H1 (cell line): ENCODE data around the gene AMBP. TPM values are rescaled to one million over a fixed set of nuclear protein-coding genes. Genes with fewer than 3 reads are reported as not detected.

Experiments used
- ATF2 ChIP-seq: IDR thresholded peaks from 2 replicates; pipeline ENCODE4 v1.6.1; 2012; ENCODE audit warnings: low read length, inconsistent platforms
- CHD2 ChIP-seq: IDR thresholded peaks from 2 replicates; pipeline ENCODE4 v1.6.1; 2012; ENCODE audit warnings: low read length, improper control_type of control experiment
- CTCF ChIP-seq, 3 experiments: IDR thresholded peaks; 1 replicate in 2 of 3; 2 replicates in 1 of 3; pipeline versions ENCODE4 v1.5.1 to v1.6.1; 2011; ENCODE audit warnings: low read length in 3 of 3, mild to moderate bottlenecking in 3 of 3, inconsistent platforms in 2 of 3, low read depth in 1 of 3, moderate library complexity in 1 of 3; ENCODE audit not compliant: insufficient read depth in 1 of 3; ENCODE audit errors: control extremely low read depth in 1 of 3
- E2F6 ChIP-seq: IDR thresholded peaks from 2 replicates; pipeline ENCODE4 v1.6.1; 2012; ENCODE audit warnings: inconsistent platforms
- EP300 ChIP-seq, 2 experiments: IDR thresholded peaks; 1 replicate in 1 of 2; 2 replicates in 1 of 2; pipeline ENCODE4 v1.6.1; 2011 to 2012; ENCODE audit warnings: low read depth in 2 of 2, low read length in 2 of 2, mild to moderate bottlenecking in 2 of 2, borderline replicate concordance in 1 of 2, inconsistent platforms in 1 of 2, moderate library complexity in 1 of 2
- GABPA ChIP-seq: IDR thresholded peaks from 2 replicates; pipeline ENCODE4 v1.6.1; 2011; ENCODE audit warnings: mild to moderate bottlenecking, low read length, moderate library complexity, borderline replicate concordance; ENCODE audit not compliant: insufficient read depth
- HDAC6 ChIP-seq: IDR thresholded peaks from one replicate; pipeline ENCODE4 v1.7.1; 2012; ENCODE audit warnings: low read depth, mild to moderate bottlenecking, inconsistent platforms, low read length, moderate library complexity
- JUND ChIP-seq: IDR thresholded peaks from 2 replicates; pipeline ENCODE4 v1.6.1; 2011; ENCODE audit warnings: mild to moderate bottlenecking, improper control_type of control experiment, low read length
- KDM4A ChIP-seq: IDR thresholded peaks from one replicate; pipeline ENCODE4 v1.7.1; 2012; ENCODE audit warnings: low read depth, mild to moderate bottlenecking, moderate library complexity, low read length, inconsistent platforms; ENCODE audit not compliant: severe bottlenecking
- POU5F1 ChIP-seq: IDR thresholded peaks from 2 replicates; pipeline ENCODE4 v1.6.1; 2011; ENCODE audit warnings: low read depth, mild to moderate bottlenecking, low read length, moderate library complexity
- SP1 ChIP-seq: IDR thresholded peaks from 2 replicates; pipeline ENCODE4 v1.6.1; 2011; ENCODE audit warnings: low read depth, low read length
- USF2 ChIP-seq: IDR thresholded peaks from 2 replicates; pipeline ENCODE4 v1.6.1; 2011; ENCODE audit warnings: low read length, improper control_type of control experiment
- YY1 ChIP-seq: IDR thresholded peaks from 2 replicates; pipeline ENCODE4 v1.6.1; 2011; ENCODE audit warnings: low read depth, mild to moderate bottlenecking, low read length
- polyA plus RNA-seq, 7 experiments: library from polyadenylated mRNA; depleted of rRNA in 3 of 7; stranded (reverse) in 5 of 7; unstranded in 2 of 7; fragments of >200 nt in 5 of 7; fragments of 200-250 nt in 2 of 7; gene quantifications; 1 replicate in 5 of 7; 2 replicates in 1 of 7; 4 replicates in 1 of 7; pipeline versions ENCODE4 v1.2.1 to v1.2.3, GENCODE V29; 2011 to 2013; ENCODE audit warnings: missing spikeins in 2 of 7, mixed read lengths in 2 of 7
- total RNA-seq: library from RNA; stranded (reverse); fragmentation: NEBNext Ultra II Directional; extraction: Animal tissue kit (Norgen Biotek cat#: 25700); gene quantifications from 2 replicates; pipeline ENCODE4 v1.2.1, GENCODE V29; 2021

AMBP gene
- total and polyA plus RNA-seq, 2 of the 8 experiments (the other 6 are each of a cell fraction or from before 2014, with no cell fraction given): 3.0 to 4.0 TPM

- TF ChIP-seq EP300 (IDR thresholded peaks at IDR 0.05; ENCODE audit: borderline replicate concordance in 1 of 2, low read depth in 2 of 2, low read length in 2 of 2): no peak
- TF ChIP-seq KDM4A: no peak
- TF ChIP-seq HDAC6: no peak
- no peak for TF ChIP-seq GABPA
- peak; percentile 66; the same call in 1 of the 2 replicates for TF ChIP-seq YY1
- TF ChIP-seq ATF2: 0 out of 2 replicates have a peak, but pooled peaks have one; percentile 27
- peak; percentile 83 to 96 (median 94) for TF ChIP-seq CTCF (IDR thresholded peaks at IDR 0.05; ENCODE audit: control extremely low read depth in 1 of 3, insufficient read depth in 1 of 3, low read depth in 1 of 3, low read length in 3 of 3)
- no peak for TF ChIP-seq CHD2
- TF ChIP-seq E2F6: peak; percentile 81
- peak; percentile 5; the same call in 1 of the 2 replicates for TF ChIP-seq JUND
- no peak for TF ChIP-seq USF2
- TF ChIP-seq POU5F1: no peak
- TF ChIP-seq SP1: no peak
These were observed 4.1 kb upstream of the AMBP start (continued) for GRCh38 chr9:114082017-114082762.
